GM21390 (cell line): ENCODE results near the gene DSTN.
A peak's percentile ranks its signal among the peaks of the same experiment; 100 is the strongest.

Source experiments
- ATAC-seq: cut with Tn5 transposase; IDR thresholded peaks from one replicate; pipeline ENCODE4 v1.9.1; 2021; ENCODE audit not compliant: unreplicated experiment

Gene DSTN

DNA sequence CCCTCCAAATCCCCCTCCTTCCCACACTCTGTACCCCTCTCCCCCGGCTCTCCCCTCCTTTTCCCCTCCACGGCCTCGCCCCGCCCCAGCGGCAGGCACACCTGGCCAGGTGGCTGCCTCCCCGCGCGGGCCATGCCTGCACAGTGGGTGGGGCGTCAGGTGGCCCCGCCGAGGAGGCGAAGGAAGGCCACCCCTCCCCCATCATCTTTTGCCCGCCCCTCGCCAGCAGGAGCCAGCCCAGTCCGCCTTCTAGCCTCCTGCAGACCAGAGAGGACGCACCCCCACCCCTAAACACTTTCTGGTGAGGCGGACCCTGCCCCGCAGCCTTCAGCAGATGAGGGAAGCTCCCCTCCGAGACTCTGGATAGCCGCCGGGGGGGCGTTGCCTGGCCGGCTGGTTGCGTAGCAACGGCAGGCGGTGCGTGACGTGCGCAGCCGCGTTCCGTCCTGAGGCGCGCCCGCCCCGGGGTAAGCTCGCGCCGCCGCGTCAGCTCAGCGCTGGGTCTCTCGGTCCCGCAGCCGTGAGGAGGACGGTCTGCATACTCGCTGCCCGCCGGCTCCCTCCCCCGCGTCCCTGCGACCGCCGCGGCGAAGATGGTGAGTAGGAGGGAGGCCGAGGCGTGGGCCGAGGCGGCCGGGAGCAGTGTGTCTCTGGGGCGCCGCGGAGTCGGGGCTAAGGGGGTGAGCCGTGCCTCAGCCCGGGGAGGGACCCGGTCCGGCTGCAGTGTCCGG lies at the start of gene DSTN:
TSS of gene DSTN (plus strand) at position 460 of the 731 bp plus-strand sequence. CDS start at position 594, 134 bp downstream.
- ATAC-seq: peak; percentile 90

DNA sequence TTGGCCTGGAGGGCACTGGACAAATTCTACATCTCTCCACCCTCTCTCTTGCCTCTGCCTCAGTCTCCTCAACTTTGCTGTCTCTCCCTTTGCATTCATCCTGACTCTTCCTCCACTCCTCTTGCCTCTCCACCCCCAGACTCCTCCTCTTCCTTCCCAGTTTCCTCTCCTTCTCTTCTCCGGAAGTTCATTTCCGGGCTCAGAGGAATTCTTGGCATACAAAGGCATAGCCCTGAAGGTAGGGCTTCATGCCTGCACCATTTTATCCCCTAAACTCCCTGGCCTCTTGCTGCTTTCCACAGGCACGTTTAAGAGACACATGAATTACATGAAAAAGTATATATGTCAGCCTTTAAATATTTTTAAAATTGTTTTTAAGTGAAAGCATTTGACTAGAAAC lies 49.3 kb upstream of the DSTN start:
- no peak for ATAC-seq

DNA sequence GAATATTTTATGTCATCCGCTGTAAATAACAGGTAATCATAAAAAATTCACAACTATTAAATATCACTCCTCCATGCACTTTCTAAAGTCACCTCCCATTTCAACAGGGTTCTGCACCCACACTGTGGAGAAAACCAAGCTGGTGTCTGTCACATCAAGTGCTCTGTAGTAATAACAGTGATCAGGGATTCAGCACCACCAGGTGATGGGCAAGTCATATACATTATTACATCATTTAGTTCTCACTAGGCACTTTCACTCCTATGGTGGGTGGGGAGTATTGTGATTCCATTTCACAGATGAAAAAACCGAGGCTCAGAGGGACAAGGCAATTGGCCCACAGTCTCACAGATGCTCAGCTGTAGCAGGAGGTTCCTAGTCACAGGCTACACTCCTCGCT lies 47.3 kb upstream of the DSTN start:
- no peak for ATAC-seq

DNA sequence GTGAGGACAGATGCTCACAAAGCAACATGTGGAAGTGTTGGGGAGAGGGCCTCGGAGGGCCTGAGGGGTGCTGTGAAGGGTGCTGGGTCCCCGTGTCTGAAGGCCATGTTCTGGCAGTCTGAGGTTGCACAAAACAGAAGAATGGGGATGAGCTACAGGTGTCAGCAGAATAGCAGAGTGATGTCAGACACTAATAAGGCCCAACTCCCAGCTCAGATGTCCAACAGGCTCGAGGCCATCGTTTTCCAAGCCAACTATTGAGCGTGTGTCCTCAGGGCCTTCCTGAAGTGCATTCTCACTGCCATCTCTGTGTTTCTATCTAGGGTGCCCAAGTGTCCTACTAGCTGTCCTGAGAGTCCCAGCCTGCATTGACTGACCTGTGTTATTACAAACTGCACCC lies 46.5 kb upstream of the DSTN start:
- no peak for ATAC-seq

- ATAC-seq: no peak
These were observed 45.3 kb upstream of the DSTN start for GRCh38 chr20:17524560-17524959.

DNA sequence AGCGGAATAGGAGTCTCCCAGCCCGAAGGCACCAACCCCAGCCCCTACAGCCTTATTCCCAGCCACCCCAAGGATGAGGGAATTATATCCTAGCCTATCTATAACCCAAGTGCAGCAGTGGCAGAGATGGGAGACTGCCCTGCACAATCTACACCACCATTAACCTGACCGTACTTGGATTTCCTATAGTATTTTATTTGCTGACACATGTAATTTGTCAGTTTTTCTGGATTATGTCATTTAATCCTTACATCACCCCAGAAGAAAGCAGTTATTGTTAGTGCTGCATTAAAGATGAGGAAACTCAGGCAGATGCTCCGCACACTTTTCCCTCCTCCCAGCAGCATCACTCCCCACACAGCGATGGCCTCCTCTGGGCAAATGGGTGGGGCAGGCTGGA lies 44.7 kb upstream of the DSTN start:
- no peak for ATAC-seq

DNA sequence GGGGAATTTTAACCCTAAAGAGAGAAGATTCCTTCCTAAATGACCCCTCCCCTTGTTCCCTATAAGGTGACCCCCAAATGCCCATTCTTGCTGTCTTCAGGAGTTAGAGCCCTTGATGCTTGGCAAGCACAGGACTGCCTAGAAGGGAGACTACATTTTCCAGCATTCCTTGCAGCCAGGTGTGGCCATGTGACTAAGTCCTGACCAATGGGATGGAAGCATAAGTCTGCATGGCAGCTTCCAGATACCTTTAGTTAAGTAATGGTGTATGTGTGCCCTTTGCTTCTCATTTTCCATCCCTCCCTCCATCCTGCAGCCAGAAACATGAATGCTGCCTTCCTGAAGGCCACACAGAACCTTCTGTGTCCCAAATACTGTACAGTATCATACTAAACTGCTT lies 44.2 kb upstream of the DSTN start:
- ATAC-seq: no peak

DNA sequence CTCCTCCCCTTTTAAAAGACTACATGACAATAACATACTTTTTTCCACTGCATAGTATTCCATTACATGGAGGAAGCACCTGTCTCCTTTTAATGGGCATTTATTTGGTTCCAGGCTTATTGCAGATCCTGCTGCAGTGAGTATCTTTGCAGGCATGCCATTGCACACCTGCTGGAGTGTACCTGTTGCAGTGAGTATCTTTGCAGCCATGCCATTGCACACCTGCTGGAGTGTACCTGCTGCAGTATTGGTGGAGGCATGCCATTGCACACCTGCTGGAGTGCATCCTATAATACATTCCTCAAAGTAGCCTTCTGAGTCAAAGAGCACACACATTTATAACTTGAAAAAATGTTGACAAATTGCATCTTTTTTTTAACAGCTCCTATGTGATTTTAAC lies 40.3 kb upstream of the DSTN start:
- ATAC-seq: no peak

DNA sequence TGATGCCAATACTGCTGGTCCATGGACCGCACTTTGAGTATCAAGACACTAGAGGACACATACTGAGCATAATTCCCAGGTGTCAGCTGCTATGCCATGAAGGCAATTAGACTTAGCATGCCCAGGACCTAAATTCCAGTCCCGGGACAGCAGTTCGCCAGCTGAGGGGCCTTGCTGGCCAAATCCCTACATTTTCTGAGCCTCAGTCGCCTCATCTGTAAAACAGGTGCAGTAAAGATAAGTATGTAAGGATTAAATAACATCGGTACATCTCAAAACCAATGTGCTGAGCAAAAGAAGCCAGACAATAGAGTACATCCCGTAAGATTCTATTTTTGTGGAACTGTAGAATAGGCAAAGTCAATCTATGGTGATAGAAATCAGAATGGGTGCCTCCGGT lies 39.7 kb upstream of the DSTN start:
- ATAC-seq: no peak

DNA sequence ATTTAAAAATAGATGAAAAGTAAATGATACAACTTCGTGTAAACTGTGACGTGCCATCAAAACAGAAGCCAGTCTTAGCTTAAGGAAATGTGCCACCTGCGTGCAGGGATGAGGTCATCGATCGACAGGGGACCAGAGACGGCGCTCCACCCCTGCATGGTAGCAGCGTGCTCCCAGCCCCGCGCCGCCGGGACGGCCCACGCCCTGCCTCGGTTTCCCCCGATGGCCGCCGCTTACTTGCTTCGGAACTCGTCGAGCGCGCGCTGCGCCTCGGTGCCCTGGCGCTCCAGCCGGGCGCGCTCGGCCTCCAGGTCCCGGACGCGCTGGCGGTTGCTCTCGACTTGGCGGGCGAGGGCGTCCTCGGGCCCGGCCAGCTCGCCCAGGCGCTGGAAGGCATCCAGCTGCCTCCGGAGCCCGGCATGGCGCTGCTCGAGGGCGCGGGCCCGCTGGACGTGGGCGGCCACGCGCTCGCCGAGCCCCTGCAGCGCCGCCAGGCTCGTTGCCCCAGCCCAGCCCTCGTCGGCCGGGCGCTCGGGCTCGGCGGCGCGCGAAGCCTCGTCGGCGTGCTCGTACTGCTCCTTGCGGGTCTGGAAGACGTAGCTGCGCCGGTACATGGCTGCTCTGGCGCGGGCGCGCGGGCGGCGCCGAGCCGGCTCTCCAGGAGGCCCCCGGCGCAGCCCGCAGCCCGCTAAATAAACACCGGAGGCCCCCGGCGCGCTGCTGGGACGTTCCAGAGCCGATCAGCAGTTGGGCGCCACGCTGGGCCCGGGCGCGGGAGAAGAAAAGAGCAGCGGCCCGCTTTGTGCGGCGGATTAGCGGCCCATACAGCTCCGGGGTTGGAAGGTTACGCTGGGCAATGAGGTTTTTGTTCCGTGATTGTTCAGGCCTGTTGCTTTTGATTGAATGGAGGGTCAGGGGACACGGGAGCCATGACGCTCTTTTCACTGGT lies 38.9 kb upstream of the DSTN start, which contains the start of gene BFSP1:
TSS of gene BFSP1 (minus strand) at position 664 of the 949 bp plus-strand sequence. CDS start at position 614, 50 bp downstream.
- ATAC-seq: no peak

- no peak for ATAC-seq
These were observed 38.2 kb upstream of the DSTN start for GRCh38 chr20:17531665-17532025.

DNA sequence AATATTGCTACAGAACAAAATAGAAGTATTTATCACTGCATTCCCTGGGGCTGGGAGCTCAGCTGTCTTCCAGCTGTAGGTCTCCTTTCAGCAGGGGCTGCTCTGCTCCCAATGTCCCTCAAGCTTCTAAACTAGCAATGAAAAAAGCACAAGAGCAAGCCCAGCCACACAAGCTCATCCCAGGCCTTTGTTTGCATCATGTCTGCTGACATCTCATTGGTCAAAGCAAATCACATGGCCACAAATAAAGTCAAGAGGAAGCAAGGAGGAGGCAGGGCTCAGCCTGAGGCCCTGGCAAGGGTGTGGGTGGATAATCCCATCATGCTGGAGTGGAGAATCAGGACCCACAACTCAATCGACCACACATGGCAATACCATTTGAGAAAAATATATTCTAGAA lies 36.5 kb upstream of the DSTN start:
- ATAC-seq: no peak

DNA sequence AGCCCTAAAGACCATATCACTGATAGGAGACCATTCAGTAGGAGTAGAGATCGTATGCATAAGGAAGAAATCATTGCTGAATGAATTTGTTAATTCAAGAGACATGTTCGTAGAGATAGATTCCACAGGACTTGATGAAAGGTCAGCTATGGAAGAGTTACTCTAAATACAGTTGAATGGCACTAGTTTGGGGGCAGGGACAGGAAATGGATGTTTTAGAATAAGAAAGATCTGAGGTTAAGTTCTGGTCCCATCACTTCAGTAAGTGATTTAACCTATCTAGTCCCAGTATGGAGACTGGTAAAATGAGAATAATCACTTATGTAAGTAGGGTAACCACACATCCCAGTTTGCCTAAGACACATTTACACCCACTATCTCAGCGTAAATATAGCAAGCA lies 35.8 kb upstream of the DSTN start:
- no peak for ATAC-seq

- peak; percentile 80 for ATAC-seq
These were observed 32.9 kb upstream of the DSTN start for GRCh38 chr20:17536944-17537444.

DNA sequence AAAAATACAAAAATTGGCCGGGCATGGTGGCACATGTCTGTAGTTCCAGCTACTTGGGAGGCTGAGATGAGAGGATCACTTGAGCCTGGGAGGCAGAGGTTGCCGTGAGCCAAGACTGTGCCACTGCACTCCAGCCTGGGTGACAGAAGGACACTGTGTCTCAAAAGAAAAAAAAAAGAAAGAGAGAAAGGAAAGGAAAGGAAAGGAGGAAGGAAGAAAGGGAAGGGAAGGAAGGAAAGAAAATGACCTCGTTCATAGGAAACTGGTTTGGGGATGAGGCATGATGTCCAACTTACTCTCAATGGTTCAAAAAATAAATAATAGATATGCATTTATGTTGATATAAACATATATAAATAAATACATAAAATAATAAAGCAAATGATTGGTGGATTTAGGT lies 31.9 kb upstream of the DSTN start:
- no peak for ATAC-seq

GRCh38 chr20:17538517-17539170 lies 31.2 kb upstream of the DSTN start:
- peak; percentile 70 for ATAC-seq

DNA sequence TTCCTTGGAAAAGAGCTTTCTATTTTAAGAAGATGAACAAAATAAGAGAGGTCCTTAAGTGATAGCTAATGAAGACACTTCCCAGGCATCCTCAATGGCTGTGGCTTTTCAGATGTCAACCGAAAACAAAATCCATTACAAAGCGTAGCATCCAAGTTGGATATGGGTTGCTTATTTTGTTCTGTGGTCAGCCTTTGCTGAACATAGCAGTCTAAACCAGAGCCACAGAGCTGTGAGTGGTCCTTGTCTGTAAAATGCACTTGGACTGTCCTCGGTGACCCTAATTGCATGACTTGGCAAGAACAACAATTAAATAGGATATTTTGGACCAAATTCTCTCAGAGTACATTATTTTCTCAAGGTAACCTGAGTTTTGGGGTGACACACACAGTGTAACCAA lies 28.3 kb upstream of the DSTN start:
- ATAC-seq: no peak

DNA sequence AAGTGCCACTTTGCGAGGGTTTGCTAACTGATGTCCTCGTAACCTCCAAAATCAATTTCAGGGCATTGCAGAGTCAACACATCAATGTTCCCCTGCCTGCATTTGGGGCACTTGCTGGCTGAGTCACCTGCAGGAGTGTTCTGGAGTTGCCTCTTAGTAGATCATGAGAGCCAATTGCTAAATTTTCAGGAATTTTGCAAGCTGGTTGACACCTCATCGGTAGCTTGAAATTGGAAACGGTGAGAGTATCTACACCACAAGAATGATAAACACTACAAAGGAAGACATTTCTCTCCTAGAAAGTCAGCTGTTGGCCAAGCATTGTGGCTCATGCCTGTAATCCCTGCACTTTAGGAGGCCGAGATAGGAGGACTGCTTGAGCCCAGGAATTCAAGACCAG lies 27.9 kb upstream of the DSTN start:
- ATAC-seq: no peak

GRCh38 chr20:17542481-17542880 lies 27.4 kb upstream of the DSTN start:
- ATAC-seq: no peak

- ATAC-seq: no peak
These were observed 26.9 kb upstream of the DSTN start for GRCh38 chr20:17542993-17543412.

DNA sequence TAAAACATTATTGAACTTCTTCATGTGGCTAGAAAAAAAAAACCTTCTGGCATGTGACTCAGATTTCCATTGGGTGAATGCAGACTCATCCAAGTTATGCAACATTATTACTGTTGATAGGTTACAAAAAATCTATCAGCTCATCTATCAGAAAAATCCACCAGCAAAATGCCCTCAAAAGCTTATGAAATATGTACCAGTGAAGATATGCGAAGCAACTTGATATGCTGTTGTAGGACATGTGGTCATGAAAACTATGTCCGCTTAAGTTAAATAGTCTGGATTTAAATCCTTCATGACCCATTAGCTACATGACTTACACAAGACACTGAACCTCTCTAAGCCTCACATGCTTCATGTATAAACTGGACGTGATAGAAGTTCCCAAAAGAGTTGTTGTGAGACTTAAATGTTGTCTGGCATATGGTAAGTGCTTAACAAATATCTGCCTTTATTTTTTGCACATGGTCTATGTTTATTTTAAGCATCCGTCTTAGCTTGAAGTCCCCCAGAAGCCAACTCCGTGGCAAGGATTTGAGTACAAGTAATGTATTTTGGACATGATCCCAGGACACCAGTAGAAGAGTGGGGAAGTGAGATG lies 26.2 kb upstream of the DSTN start:
- no peak for ATAC-seq
